ENCODE measurements around the gene MAN1A2. TPM values are rescaled to one million over a fixed set of nuclear protein-coding genes. Genes with fewer than 3 reads are reported as not detected.

MAN1A2 gene
- polyA plus RNA-seq, 1 donor from 2014 or later: 25.0 TPM

GRCh38 chr1:117370509-117370908, 3.3 kb downstream of the MAN1A2 start:
- Histone ChIP-seq H3K27ac (ENCODE audit: low read length) (no peak overlapping the region), H3K4me2 (ENCODE audit: low read length) (peak overlapping the region; percentile 98), H3K9me3 (ENCODE audit: low read length) (no peaks in the 10 kb centered on the region), H3K27me3 (ENCODE audit: insufficient read depth, low read depth, low read length) (no peaks in the 10 kb centered on the region), H3F3A (ENCODE audit: insufficient read depth, low read length, poor library complexity, severe bottlenecking) (no peaks in the 10 kb centered on the region), H3K4me3 (ENCODE audit: low read length) (peak overlapping the region; percentile 79), H3K9ac (ENCODE audit: low read length) (peak overlapping the region; percentile 11), H3K36me3 (ENCODE audit: insufficient read depth, low read length) (no peaks in the 10 kb centered on the region), H3K79me2 (replicated peaks; ENCODE audit: insufficient read depth, low read length) (peaks cover 74% of the 10 kb centered on the region), H3K9me2 (ENCODE audit: insufficient read depth, low read length) (no peaks in the 10 kb centered on the region), H2AFZ (ENCODE audit: low read depth, low read length) (no peak overlapping the region), H4K20me1 (ENCODE audit: insufficient read depth) (no peaks in the 10 kb centered on the region)
- no peak for TF ChIP-seq EP300 (conservative IDR thresholded peaks at IDR 0.05; ENCODE audit: poor library complexity, severe bottlenecking)
- no peak for TF ChIP-seq TAF1 (IDR thresholded peaks at IDR 0.05; ENCODE audit: low read depth)
- no peak for TF ChIP-seq EZH2 (IDR thresholded peaks at IDR 0.05; ENCODE audit: borderline replicate concordance, insufficient read depth, low read length, poor library complexity, severe bottlenecking)
- no peak for TF ChIP-seq MXI1 (conservative IDR thresholded peaks at IDR 0.05; ENCODE audit: poor library complexity, severe bottlenecking)

DNA sequence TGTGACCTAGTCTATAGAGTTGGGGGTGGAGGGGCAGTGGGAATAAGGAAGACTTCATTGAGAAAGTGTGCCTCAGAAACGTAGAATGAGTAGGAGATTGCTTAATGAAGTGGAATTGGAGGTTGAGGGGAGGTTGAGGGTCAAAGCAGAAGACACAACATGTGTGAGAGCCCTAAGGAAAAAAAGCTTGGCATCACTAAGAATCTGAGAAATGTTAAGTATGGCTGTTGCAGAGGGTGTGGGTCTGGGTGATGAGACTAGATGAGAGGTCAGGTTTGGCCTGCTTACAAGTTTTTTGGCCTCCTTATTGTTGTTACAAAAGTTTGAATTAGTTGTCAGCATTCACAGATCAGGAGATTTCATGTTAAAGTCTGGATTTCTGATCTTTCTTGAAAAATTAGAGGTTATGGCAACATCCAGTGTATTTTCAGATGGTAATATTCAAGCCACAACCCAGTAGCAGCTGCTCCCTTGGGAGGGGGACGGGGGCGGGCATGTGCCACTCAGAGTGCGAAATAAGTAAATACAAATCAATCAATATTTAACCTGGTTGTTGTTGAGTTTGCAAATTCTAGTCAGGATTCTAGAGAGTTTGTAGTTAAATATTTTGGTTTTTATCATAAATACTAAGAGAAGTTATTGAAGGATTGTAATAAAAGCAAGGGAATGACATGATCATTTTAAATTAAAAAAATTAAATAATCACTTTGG, 4.3 kb downstream of the MAN1A2 start:
- Histone ChIP-seq H2AFZ (ENCODE audit: low read depth, low read length) (no peak overlapping the region), H3K36me3 (ENCODE audit: insufficient read depth, low read length) (no peaks in the 10 kb centered on the region), H3K9me3 (ENCODE audit: low read length) (no peaks in the 10 kb centered on the region), H3F3A (ENCODE audit: insufficient read depth, low read length, poor library complexity, severe bottlenecking) (no peaks in the 10 kb centered on the region), H3K79me2 (replicated peaks; ENCODE audit: insufficient read depth, low read length) (peaks cover 75% of the 10 kb centered on the region), H3K4me3 (ENCODE audit: low read length) (peak overlapping the region; percentile 79), H3K4me2 (ENCODE audit: low read length) (peak overlapping the region; percentile 98), H3K27ac (ENCODE audit: low read length) (no peak overlapping the region), H3K9ac (ENCODE audit: low read length) (no peak overlapping the region), H3K27me3 (ENCODE audit: insufficient read depth, low read depth, low read length) (no peaks in the 10 kb centered on the region), H3K9me2 (ENCODE audit: insufficient read depth, low read length) (no peaks in the 10 kb centered on the region), H4K20me1 (ENCODE audit: insufficient read depth) (no peaks in the 10 kb centered on the region)
- TF ChIP-seq, protein P1, sequence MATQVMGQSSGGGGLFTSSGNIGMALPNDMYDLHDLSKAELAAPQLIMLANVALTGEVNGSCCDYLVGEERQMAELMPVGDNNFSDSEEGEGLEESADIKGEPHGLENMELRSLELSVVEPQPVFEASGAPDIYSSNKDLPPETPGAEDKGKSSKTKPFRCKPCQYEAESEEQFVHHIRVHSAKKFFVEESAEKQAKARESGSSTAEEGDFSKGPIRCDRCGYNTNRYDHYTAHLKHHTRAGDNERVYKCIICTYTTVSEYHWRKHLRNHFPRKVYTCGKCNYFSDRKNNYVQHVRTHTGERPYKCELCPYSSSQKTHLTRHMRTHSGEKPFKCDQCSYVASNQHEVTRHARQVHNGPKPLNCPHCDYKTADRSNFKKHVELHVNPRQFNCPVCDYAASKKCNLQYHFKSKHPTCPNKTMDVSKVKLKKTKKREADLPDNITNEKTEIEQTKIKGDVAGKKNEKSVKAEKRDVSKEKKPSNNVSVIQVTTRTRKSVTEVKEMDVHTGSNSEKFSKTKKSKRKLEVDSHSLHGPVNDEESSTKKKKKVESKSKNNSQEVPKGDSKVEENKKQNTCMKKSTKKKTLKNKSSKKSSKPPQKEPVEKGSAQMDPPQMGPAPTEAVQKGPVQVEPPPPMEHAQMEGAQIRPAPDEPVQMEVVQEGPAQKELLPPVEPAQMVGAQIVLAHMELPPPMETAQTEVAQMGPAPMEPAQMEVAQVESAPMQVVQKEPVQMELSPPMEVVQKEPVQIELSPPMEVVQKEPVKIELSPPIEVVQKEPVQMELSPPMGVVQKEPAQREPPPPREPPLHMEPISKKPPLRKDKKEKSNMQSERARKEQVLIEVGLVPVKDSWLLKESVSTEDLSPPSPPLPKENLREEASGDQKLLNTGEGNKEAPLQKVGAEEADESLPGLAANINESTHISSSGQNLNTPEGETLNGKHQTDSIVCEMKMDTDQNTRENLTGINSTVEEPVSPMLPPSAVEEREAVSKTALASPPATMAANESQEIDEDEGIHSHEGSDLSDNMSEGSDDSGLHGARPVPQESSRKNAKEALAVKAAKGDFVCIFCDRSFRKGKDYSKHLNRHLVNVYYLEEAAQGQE (IDR thresholded peaks at IDR 0.05; ENCODE audit: borderline replicate concordance): no peak
- no peak for TF ChIP-seq SMC3 (conservative IDR thresholded peaks at IDR 0.05; ENCODE audit: poor library complexity)
- TF ChIP-seq, protein P2, sequence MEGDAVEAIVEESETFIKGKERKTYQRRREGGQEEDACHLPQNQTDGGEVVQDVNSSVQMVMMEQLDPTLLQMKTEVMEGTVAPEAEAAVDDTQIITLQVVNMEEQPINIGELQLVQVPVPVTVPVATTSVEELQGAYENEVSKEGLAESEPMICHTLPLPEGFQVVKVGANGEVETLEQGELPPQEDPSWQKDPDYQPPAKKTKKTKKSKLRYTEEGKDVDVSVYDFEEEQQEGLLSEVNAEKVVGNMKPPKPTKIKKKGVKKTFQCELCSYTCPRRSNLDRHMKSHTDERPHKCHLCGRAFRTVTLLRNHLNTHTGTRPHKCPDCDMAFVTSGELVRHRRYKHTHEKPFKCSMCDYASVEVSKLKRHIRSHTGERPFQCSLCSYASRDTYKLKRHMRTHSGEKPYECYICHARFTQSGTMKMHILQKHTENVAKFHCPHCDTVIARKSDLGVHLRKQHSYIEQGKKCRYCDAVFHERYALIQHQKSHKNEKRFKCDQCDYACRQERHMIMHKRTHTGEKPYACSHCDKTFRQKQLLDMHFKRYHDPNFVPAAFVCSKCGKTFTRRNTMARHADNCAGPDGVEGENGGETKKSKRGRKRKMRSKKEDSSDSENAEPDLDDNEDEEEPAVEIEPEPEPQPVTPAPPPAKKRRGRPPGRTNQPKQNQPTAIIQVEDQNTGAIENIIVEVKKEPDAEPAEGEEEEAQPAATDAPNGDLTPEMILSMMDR (IDR thresholded peaks at IDR 0.05; ENCODE audit: poor library complexity, severe bottlenecking): no peak
- TF ChIP-seq EP300 (conservative IDR thresholded peaks at IDR 0.05; ENCODE audit: poor library complexity, severe bottlenecking): no peak
- no peak for TF ChIP-seq TAF1 (IDR thresholded peaks at IDR 0.05; ENCODE audit: low read depth)
- no peak for TF ChIP-seq EZH2 (IDR thresholded peaks at IDR 0.05; ENCODE audit: borderline replicate concordance, insufficient read depth, low read length, poor library complexity, severe bottlenecking)
- TF ChIP-seq POLR2AphosphoS5 (IDR thresholded peaks at IDR 0.05): no peak
- no peak for TF ChIP-seq RAD21 (conservative IDR thresholded peaks at IDR 0.05)
- no peak for TF ChIP-seq MXI1 (conservative IDR thresholded peaks at IDR 0.05; ENCODE audit: poor library complexity, severe bottlenecking)
